ENCODE measurements around the gene PRKG2. TPM values are rescaled to one million over a fixed set of nuclear protein-coding genes. Genes with fewer than 3 reads are reported as not detected.

PRKG2 gene
- total RNA-seq, 1 donor from 2014 or later: 0.43 TPM

DNA sequence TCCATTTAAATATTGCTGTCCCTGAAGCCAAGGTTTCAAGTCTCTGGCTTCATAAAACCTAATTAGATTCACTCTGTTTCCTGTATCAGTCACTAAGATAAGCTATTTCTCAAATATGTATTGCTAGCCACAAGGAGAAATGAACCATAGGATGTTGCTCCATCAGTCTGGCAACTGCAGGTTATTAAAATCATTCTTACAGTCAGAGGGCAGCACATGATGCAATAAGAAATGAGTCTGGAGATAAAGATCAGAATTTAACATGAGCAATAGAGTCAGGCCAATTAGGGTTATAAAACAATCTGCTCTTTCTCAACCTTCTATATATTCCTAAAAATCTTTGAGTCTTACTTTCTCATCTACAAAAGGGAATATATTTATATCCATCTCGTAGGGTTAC lies 7.2 kb downstream of the PRKG2 start:
- intact Hi-C loops (cut with micrococcal nuclease): no loop called here
- no peak overlapping the region for H3K4me3 Mint-ChIP-seq (ENCODE audit: low read depth)

DNA sequence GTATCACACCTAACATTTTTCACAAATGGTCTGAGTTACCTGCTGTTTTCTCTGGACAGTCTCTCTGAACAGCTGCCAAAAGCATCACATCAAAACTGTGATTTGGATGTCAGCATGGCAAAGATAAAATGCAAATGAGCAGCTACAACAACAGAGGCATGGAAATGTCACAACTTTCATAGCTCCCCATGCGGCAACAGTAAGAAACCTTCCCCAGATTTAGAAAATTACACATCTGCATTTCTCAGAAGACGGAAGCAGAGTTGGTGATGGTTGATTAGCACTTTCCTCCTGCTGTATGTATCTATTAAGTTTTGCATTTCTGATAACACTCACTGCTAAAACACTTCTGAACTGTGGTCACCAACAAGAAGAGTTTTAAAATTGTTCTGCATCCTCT lies 9.7 kb downstream of the PRKG2 start:
- H3K4me1 Mint-ChIP-seq (ENCODE audit: low read depth): no peaks in the 10 kb centered on the region
- no peaks in the 10 kb centered on the region for H3K9me3 Mint-ChIP-seq
- no peak overlapping the region for H3K27ac Mint-ChIP-seq
- H3K36me3 Mint-ChIP-seq (ENCODE audit: low read depth): no peaks in the 10 kb centered on the region
- no peak overlapping the region for H3K4me3 Mint-ChIP-seq (ENCODE audit: low read depth)
- H3K27me3 Mint-ChIP-seq (ENCODE audit: low read depth): peaks cover 17% of the 10 kb centered on the region
- DNase-seq (ENCODE audit: low spot score): no peak
- intact Hi-C loops (cut with micrococcal nuclease): no loop called here

More for the DNA sequence above, 7.2 kb downstream of the PRKG2 start:
- no peak for DNase-seq (ENCODE audit: low spot score)
- Mint-ChIP-seq H3K4me1 (ENCODE audit: low read depth) (peaks cover 4% of the 10 kb centered on the region), H3K27ac (no peak overlapping the region), H3K9me3 (no peaks in the 10 kb centered on the region), H3K27me3 (ENCODE audit: low read depth) (peaks cover 21% of the 10 kb centered on the region), H3K36me3 (ENCODE audit: low read depth) (no peaks in the 10 kb centered on the region)

GRCh38 chr4:81204571-81204970 lies 10.5 kb downstream of the PRKG2 start:
- DNase-seq (ENCODE audit: low spot score): no peak
- Mint-ChIP-seq H3K4me1 (ENCODE audit: low read depth) (no peaks in the 10 kb centered on the region), H3K4me3 (ENCODE audit: low read depth) (no peak overlapping the region), H3K27me3 (ENCODE audit: low read depth) (peaks cover 15% of the 10 kb centered on the region), H3K27ac (no peak overlapping the region), H3K36me3 (ENCODE audit: low read depth) (no peaks in the 10 kb centered on the region), H3K9me3 (no peaks in the 10 kb centered on the region)
- intact Hi-C loops (cut with micrococcal nuclease): no loop called here

GRCh38 chr4:81199831-81200230 lies 15.2 kb downstream of the PRKG2 start:
- no peak overlapping the region for H3K4me3 Mint-ChIP-seq (ENCODE audit: low read depth)
- no peaks in the 10 kb centered on the region for H3K9me3 Mint-ChIP-seq
- intact Hi-C loops (cut with micrococcal nuclease): no loop called here
- H3K36me3 Mint-ChIP-seq (ENCODE audit: low read depth): no peaks in the 10 kb centered on the region
- H3K27ac Mint-ChIP-seq: no peak overlapping the region
- peaks cover 9% of the 10 kb centered on the region for H3K27me3 Mint-ChIP-seq (ENCODE audit: low read depth)
- no peak for DNase-seq (ENCODE audit: low spot score)
- H3K4me1 Mint-ChIP-seq (ENCODE audit: low read depth): no peaks in the 10 kb centered on the region

DNA sequence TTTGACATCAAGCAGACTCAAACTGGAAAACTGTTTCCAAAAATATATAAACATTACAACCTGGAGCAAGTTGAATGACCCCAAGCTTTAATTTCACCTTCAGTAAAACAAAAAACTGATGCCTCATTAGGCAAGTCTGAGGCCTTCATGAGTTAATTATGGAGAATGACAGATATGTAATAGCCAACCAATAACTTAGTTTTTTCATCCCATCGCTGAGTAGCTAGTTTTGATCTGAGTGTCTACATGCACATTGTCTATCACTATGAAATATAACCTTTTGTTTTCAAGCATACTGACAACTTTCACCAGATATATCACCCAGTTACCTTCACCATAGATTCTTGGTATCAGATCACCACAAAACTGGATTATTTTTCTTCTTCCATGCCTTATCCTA lies 16.4 kb downstream of the PRKG2 start:
- Mint-ChIP-seq H3K4me1 (ENCODE audit: low read depth) (no peaks in the 10 kb centered on the region), H3K27ac (no peak overlapping the region), H3K9me3 (no peaks in the 10 kb centered on the region), H3K36me3 (ENCODE audit: low read depth) (no peaks in the 10 kb centered on the region), H3K27me3 (ENCODE audit: low read depth) (peaks cover 6% of the 10 kb centered on the region), H3K4me3 (ENCODE audit: low read depth) (no peak overlapping the region)
- no peak for DNase-seq (ENCODE audit: low spot score)
- intact Hi-C loops (cut with micrococcal nuclease): no loop called here

DNA sequence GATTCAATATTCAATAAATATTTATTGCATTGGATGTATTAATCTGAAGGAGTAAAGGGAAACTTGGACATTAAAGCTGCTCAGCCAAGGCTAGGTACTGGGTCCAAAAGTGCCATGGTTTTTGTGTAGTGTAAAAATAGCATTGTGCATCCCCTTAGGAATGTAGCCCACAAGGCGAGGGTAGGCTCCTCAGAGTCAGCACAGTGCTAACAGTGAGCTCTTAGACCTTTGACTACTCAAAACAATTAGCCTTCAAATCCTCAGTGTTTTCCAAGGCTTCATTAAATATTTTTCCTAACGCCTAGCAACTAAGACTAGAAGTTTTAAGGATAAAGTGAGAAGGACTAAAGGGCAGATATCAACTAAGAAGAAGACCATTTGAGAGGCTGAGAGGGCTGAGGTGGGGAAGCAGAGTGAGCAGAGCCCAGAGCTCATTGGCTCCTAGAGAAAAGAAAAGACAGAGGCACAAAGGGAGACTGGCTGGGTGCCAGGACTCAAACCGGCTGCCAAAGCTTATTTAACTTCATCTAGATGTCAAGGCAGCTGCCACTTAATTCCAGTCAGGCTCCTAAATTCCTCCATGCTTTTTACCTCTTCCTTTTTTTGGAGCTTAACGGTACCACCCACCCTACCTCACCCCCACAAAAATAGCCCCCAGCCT lies 17.0 kb downstream of the PRKG2 start:
- H3K9me3 Mint-ChIP-seq: no peaks in the 10 kb centered on the region

GRCh38 chr4:81196126-81196650 lies 18.8 kb downstream of the PRKG2 start:
- H3K36me3 Mint-ChIP-seq (ENCODE audit: low read depth): no peaks in the 10 kb centered on the region
- H3K9me3 Mint-ChIP-seq: no peaks in the 10 kb centered on the region
- peaks cover 2% of the 10 kb centered on the region for H3K27me3 Mint-ChIP-seq (ENCODE audit: low read depth)
- DNase-seq (ENCODE audit: low spot score): no peak
- intact Hi-C loops (cut with micrococcal nuclease): no loop called here
- no peak overlapping the region for H3K4me3 Mint-ChIP-seq (ENCODE audit: low read depth)
- H3K4me1 Mint-ChIP-seq (ENCODE audit: low read depth): no peaks in the 10 kb centered on the region
- no peak overlapping the region for H3K27ac Mint-ChIP-seq

More for the DNA sequence above, 17.0 kb downstream of the PRKG2 start:
- Mint-ChIP-seq H3K4me1 (ENCODE audit: low read depth) (no peaks in the 10 kb centered on the region), H3K4me3 (ENCODE audit: low read depth) (no peak overlapping the region), H3K27ac (no peak overlapping the region), H3K36me3 (ENCODE audit: low read depth) (no peaks in the 10 kb centered on the region), H3K27me3 (ENCODE audit: low read depth) (peaks cover 4% of the 10 kb centered on the region)
- DNase-seq (ENCODE audit: low spot score): no peak
- intact Hi-C loops (cut with micrococcal nuclease): no loop called here

DNA sequence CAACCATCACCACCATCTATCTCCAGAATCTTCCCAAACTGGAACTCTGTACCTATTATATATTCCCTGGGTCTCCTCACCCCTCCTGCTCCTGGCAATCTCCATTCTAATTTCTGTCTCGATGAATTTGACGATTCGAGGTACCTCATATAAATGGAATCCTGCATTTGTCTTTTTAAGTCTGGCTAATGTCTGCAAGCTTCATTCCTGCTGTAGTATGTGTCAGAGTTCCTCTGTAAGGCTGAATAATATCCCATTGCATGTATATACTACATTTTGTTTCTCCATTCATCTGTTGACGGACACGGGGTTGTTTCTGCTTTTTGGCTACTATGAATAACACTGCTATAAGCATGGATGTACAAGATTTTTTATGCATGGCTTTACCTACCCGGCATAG lies 19.5 kb downstream of the PRKG2 start:
- peaks cover 2% of the 10 kb centered on the region for H3K27me3 Mint-ChIP-seq (ENCODE audit: low read depth)
- no peak overlapping the region for H3K4me3 Mint-ChIP-seq (ENCODE audit: low read depth)
- H3K4me1 Mint-ChIP-seq (ENCODE audit: low read depth): no peaks in the 10 kb centered on the region
- intact Hi-C loops (cut with micrococcal nuclease): no loop called here
- no peaks in the 10 kb centered on the region for H3K9me3 Mint-ChIP-seq
- H3K36me3 Mint-ChIP-seq (ENCODE audit: low read depth): no peaks in the 10 kb centered on the region
- H3K27ac Mint-ChIP-seq: no peak overlapping the region
- DNase-seq (ENCODE audit: low spot score): no peak

DNA sequence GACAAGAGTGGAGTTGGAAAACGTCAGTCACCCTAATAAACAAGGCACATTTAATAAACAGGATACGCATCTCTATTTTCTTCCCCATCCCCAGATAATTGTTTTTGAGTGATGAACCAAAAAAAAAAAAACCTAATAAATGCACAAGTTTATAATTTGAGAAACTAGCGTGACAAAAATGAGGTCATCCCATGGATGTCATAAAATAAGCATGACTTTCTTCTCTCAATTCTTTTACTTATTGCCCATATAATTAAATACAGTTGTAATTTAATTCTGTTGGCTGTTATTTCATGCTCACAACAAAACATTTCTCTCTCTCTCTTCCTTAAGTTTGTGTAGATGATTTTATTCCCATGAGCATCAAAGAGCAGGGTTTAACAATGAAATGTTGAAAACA lies 20.7 kb downstream of the PRKG2 start:
- Mint-ChIP-seq H3K4me3 (ENCODE audit: low read depth) (no peak overlapping the region), H3K36me3 (ENCODE audit: low read depth) (no peaks in the 10 kb centered on the region), H3K9me3 (no peaks in the 10 kb centered on the region), H3K4me1 (ENCODE audit: low read depth) (no peaks in the 10 kb centered on the region), H3K27ac (no peak overlapping the region), H3K27me3 (ENCODE audit: low read depth) (peaks cover 2% of the 10 kb centered on the region)
- intact Hi-C loops (cut with micrococcal nuclease): no loop called here
- DNase-seq (ENCODE audit: low spot score): no peak

DNA sequence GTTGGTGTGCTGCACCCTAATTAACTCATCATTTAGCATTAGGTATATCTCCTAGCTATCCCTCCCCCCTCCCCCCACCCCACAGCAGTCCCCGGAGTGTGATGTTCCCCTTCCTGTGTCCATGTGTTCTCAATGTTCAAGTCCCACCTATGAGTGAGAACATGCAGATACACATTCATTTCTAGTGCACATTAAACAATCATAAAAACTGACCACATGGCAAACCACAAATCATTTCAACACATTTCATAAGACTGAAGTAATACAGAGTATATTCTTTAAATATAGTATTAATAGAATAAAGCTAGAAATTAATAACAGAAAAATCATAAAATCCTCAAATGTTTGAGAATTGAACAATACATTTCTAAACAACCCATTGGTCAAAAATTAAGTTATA lies 34.1 kb downstream of the PRKG2 start:
- Mint-ChIP-seq H3K36me3 (ENCODE audit: low read depth) (no peaks in the 10 kb centered on the region), H3K27ac (no peak overlapping the region), H3K4me1 (ENCODE audit: low read depth) (no peaks in the 10 kb centered on the region), H3K4me3 (ENCODE audit: low read depth) (no peak overlapping the region), H3K27me3 (ENCODE audit: low read depth) (peaks cover 1% of the 10 kb centered on the region), H3K9me3 (no peaks in the 10 kb centered on the region)
- intact Hi-C loops (cut with micrococcal nuclease): no loop called here
- no peak for DNase-seq (ENCODE audit: low spot score)

- Mint-ChIP-seq H3K4me3 (ENCODE audit: low read depth) (no peak overlapping the region), H3K27me3 (ENCODE audit: low read depth) (peaks cover 1% of the 10 kb centered on the region), H3K27ac (no peak overlapping the region), H3K4me1 (ENCODE audit: low read depth) (no peaks in the 10 kb centered on the region), H3K36me3 (ENCODE audit: low read depth) (no peaks in the 10 kb centered on the region), H3K9me3 (no peaks in the 10 kb centered on the region)
- no peak for DNase-seq (ENCODE audit: low spot score)
- intact Hi-C loops (cut with micrococcal nuclease): no loop called here
Observed at GRCh38 chr4:81179326-81179725, 35.7 kb downstream of the PRKG2 start.

- Mint-ChIP-seq H3K27me3 (ENCODE audit: low read depth) (peaks cover 1% of the 10 kb centered on the region), H3K4me3 (ENCODE audit: low read depth) (no peak overlapping the region), H3K9me3 (no peaks in the 10 kb centered on the region), H3K36me3 (ENCODE audit: low read depth) (no peaks in the 10 kb centered on the region), H3K4me1 (ENCODE audit: low read depth) (no peaks in the 10 kb centered on the region), H3K27ac (no peak overlapping the region)
- intact Hi-C loops (cut with micrococcal nuclease): no loop called here
- no peak for DNase-seq (ENCODE audit: low spot score)
Observed at GRCh38 chr4:81173213-81173612, 41.8 kb downstream of the PRKG2 start.

DNA sequence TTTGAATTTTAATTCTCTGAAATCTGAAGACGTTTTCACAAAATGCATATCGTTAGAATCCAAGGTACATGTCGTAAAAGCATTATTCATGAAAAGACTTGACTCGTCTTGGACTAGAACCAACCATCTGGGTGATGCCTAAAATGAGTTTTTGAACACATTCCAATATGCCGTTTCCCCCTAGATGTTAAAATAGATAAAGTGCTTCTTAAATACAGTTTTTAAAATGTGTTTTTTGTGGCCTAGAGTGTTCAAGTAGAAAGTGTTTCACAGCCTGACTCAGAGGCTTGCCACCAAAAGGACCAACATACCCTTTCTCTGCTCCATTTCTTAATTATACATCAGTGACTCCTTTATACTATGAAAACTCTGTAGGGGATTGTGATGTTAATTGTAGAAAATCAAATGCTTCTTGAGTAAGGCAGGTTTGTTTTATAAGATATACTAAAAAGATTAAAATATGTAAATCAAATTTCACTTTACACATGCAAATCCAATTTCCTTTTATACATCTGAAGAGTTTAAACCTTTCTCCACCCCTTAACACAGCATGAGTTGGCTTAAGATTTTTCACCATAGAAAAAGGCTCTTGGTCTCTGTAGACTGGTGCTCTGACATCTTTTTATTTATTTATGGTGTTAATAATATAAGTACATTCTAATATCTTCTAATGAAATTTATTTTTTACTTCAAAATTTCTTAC lies 48.4 kb downstream of the PRKG2 start:
- DNase-seq (ENCODE audit: low spot score): no peak
- Mint-ChIP-seq H3K27me3 (ENCODE audit: low read depth) (no peaks in the 10 kb centered on the region), H3K4me3 (ENCODE audit: low read depth) (no peak overlapping the region), H3K9me3 (no peaks in the 10 kb centered on the region), H3K4me1 (ENCODE audit: low read depth) (peaks cover 2% of the 10 kb centered on the region), H3K27ac (no peak overlapping the region), H3K36me3 (ENCODE audit: low read depth) (no peaks in the 10 kb centered on the region)
- intact Hi-C loops (cut with micrococcal nuclease): no loop called here

Data from activated T-helper 2 cell treated with anti-CD3 and anti-CD28 coated beads, Interferon-gamma antibody, Interleukin-2, Interleukin-4, amounts not matched to agents 10 μg/mL and 5 μg/mL and 100 μg/mL, durations not matched to agents 14 hours and 24 hours and 36 hours (primary cell).